Prostate gland (tissue), 2 donors: Measurements from ENCODE around the gene CLEC4M.

ENCODE experiments used
- CTCF ChIP-seq, 4 experiments: fragments of 200-600 bp in 2 of 4; fragments of 450-650 bp in 2 of 4; sonication (generic) in 2 of 4; IDR thresholded peaks; 1 replicate in 3 of 4; 2 replicates in 1 of 4; pipeline ENCODE4 v1.5.1; 2016 to 2019; ENCODE audit warnings: antibody characterized with exemption in 4 of 4, mild to moderate bottlenecking in 2 of 4, moderate library complexity in 2 of 4
- POLR2A ChIP-seq: fragments of 450-650 bp; IDR thresholded peaks from one replicate; pipeline ENCODE4 v1.6.1; 2016; ENCODE audit warnings: antibody characterized with exemption, mild to moderate bottlenecking

- TF ChIP-seq POLR2A (no peak), CTCF (IDR thresholded peaks at IDR 0.05) (no peak)
Observed at GRCh38 chr19:7762719-7763293, at the start of gene CLEC4M.
